DMS 273 (cell line): Measurements from ENCODE around the gene ZNF524.

Source experiments
- DNase-seq: peaks from one replicate; lab custom pipeline; 2025; ENCODE audit not compliant: unreplicated experiment; lab: John Stamatoyannopoulos, UW

Gene ZNF524

GRCh38 chr19:55652311-55653128 lies 52.4 kb downstream of the ZNF524 start:
- DNase-seq, result no peak
